Mesodermal cell (in vitro differentiated cells): ENCODE measurements around the gene TACR2.

Source experiments
- H3K27ac ChIP-seq: 2 replicates; pipeline ENCODE4 v1.7.0; 2013; ENCODE audit warnings: mild to moderate bottlenecking, low read depth, low read length, moderate library complexity; ENCODE audit not compliant: severe bottlenecking
- H3K36me3 ChIP-seq: 2 replicates; pipeline ENCODE4 v1.7.1; 2013; ENCODE audit warnings: mild to moderate bottlenecking, low read length, moderate library complexity; ENCODE audit not compliant: control insufficient read depth, insufficient read depth
- H3K4me1 ChIP-seq: one replicate; pipeline ENCODE4 v1.7.1; 2013; ENCODE audit warnings: mild to moderate bottlenecking, low read length; ENCODE audit not compliant: insufficient read depth, control insufficient read depth, poor library complexity, severe bottlenecking
- H3K4me3 ChIP-seq: 2 replicates; pipeline ENCODE4 v1.7.0; 2013; ENCODE audit warnings: low read length, control low read depth, mild to moderate bottlenecking; ENCODE audit not compliant: insufficient read depth, poor library complexity, severe bottlenecking; ENCODE audit errors: extremely low read depth
- H3K9me3 ChIP-seq: 2 replicates; pipeline ENCODE4 v1.7.1; 2013; ENCODE audit warnings: mild to moderate bottlenecking, low read length, moderate library complexity; ENCODE audit not compliant: control insufficient read depth
- WGBS, 2 experiments: methylation state at CpG; one replicate each; pipeline ENCODE4 v1.1.5; 2013; ENCODE audit warnings: missing lambda C conversion rate in 2 of 2; ENCODE audit not compliant: insufficient coverage in 2 of 2; 5-methylcytosine and 5-hydroxymethylcytosine counted together

TACR2 gene

DNA sequence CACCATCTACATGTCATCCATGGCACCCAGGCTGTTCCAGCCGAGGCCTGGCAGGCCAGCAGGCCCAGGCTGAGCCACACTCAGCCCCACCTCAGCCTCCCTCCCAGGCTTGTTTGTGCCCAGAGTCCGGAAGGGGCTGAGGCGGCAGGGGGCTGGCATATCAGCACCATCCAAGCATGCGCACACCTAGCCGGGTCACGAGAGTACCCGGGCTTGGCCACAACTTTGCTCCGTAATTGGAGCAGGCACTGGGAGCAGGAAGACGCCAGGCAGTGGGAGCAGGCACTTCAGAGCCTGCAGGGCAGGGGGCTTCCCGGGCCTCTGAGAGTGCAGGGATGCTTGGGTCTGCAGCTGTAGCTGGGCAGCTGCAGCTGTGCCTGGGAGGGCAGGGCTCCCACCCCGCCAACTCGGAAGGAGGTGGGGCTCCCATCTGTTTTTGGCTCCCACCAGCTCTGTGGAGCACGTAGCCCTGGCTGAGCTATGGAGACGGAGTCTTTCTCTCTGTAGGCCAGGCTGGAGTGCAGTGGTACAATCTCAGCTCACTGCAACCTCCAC is 19.3 kb upstream of the TACR2 start:
- H3K4me3 ChIP-seq = no peak overlapping the region
- no peak overlapping the region for H3K27ac ChIP-seq
- no peaks in the 10 kb centered on the region for H3K36me3 ChIP-seq
- H3K9me3 ChIP-seq = no peaks in the 10 kb centered on the region
- peaks cover 10% of the 10 kb centered on the region for H3K4me1 ChIP-seq
- 93% methylated on average over 13 to 14 of the region's 14 CpGs for WGBS, 2 experiments

- Histone ChIP-seq H3K27ac (no peak overlapping the region), H3K4me3 (no peak overlapping the region), H3K4me1 (peaks cover 6% of the 10 kb centered on the region), H3K36me3 (no peaks in the 10 kb centered on the region), H3K9me3 (no peaks in the 10 kb centered on the region)
- 94 to 97% methylated on average over 10 to 11 of the region's 11 CpGs for WGBS, 2 experiments
Measured at GRCh38 chr10:69434926-69435325, 18.2 kb upstream of the TACR2 start.

- Histone ChIP-seq H3K27ac (no peak overlapping the region), H3K4me3 (no peak overlapping the region), H3K36me3 (no peaks in the 10 kb centered on the region), H3K4me1 (peaks cover 1% of the 10 kb centered on the region), H3K9me3 (no peaks in the 10 kb centered on the region)
- no CpG with 5 or more reads among the region's 2 CpGs for WGBS, 2 experiments
Measured at GRCh38 chr10:69434169-69434568, 17.5 kb upstream of the TACR2 start.

DNA sequence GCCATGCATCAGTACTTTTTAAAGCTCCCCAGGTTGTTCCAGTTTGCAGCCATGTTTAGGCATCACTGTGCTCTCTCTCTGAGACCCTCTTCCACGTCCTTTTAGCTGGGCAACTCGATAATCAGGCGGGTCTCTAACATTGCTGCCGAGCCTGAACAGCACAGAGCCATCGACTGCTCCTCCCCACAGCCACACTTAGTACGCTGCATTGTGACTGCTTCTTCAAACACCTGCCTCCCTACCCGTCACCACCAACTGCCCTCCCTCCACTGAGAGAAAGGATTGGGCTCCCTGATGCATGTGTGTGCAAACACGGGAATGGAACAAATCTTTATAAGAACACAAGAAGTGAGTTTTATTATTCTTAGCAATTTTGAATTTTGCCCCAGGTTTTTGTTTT is 11.4 kb upstream of the TACR2 start:
- H3K4me3 ChIP-seq = no peak overlapping the region
- no peak overlapping the region for H3K27ac ChIP-seq
- H3K9me3 ChIP-seq = no peaks in the 10 kb centered on the region
- 84 to 86% methylated on average over 3 to 6 of the region's 8 CpGs for WGBS, 2 experiments
- H3K4me1 ChIP-seq = no peaks in the 10 kb centered on the region
- no peaks in the 10 kb centered on the region for H3K36me3 ChIP-seq

GRCh38 chr10:69426376-69426727 is 9.6 kb upstream of the TACR2 start:
- Histone ChIP-seq H3K4me3 (no peak overlapping the region), H3K4me1 (no peaks in the 10 kb centered on the region), H3K27ac (no peak overlapping the region), H3K36me3 (no peaks in the 10 kb centered on the region), H3K9me3 (no peaks in the 10 kb centered on the region)
- 98 to 100% methylated on average over 3 to 4 of the region's 4 CpGs for WGBS, 2 experiments

- H3K27ac ChIP-seq = no peak overlapping the region
- H3K4me3 ChIP-seq = no peak overlapping the region
- WGBS, 2 experiments = 63 to 75% methylated on average over 4 of the region's 5 CpGs
- H3K36me3 ChIP-seq = no peaks in the 10 kb centered on the region
- no peaks in the 10 kb centered on the region for H3K9me3 ChIP-seq
- no peaks in the 10 kb centered on the region for H3K4me1 ChIP-seq
Measured at GRCh38 chr10:69425511-69426298, 9.0 kb upstream of the TACR2 start.

GRCh38 chr10:69425041-69425440 is 8.3 kb upstream of the TACR2 start:
- Histone ChIP-seq H3K9me3 (no peaks in the 10 kb centered on the region), H3K36me3 (no peaks in the 10 kb centered on the region), H3K4me3 (no peak overlapping the region), H3K4me1 (no peaks in the 10 kb centered on the region), H3K27ac (no peak overlapping the region)
- WGBS, 2 experiments = no CpG with 5 or more reads among the region's 2 CpGs

- Histone ChIP-seq H3K9me3 (no peaks in the 10 kb centered on the region), H3K36me3 (no peaks in the 10 kb centered on the region)
- 88% methylated on average over 2 of the region's 4 CpGs; no CpG with 5 or more reads in 1 of the 2 experiments for WGBS, 2 experiments
Measured at GRCh38 chr10:69422676-69423075, 6.0 kb upstream of the TACR2 start.

DNA sequence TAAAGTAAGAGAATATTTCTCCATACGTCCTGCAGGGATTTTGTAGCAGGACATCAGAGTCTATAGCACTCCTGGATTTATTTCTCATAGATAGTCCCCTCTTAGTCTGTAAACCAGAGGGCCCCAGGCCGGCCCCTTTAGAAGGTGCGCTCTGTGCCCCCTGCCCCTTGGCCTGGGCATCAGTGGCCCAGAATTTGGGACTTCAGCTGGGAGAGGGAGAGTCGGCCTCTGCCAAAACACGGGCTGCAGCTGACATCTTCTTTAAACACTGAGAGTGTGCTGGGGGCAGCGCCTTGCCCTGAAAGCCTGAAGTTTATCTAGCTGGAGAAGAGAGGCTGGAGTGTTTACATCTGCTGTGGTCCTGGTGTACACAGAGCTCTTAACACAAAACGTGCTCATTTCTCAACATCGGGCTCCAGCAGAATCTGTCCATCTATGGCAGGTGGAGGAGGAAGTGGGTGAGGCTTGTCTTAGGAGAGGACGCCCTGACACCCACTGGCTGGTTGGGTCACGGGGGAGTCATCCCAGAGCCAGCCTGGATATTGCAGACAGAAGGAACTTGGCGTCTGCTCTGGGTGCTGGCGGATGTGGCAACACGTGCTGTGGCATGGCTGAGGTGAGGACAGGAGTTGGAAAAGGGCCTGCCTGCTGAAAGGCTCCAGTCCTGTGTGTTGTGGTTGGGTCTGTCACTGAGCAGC is 5.0 kb upstream of the TACR2 start:
- Histone ChIP-seq H3K4me1 (no peaks in the 10 kb centered on the region), H3K9me3 (no peaks in the 10 kb centered on the region), H3K36me3 (no peaks in the 10 kb centered on the region), H3K4me3 (no peak overlapping the region), H3K27ac (no peak overlapping the region)
- 92 to 96% methylated on average over 7 to 12 of the region's 13 CpGs for WGBS, 2 experiments

More at GRCh38 chr10:69422676-69423075, 6.0 kb upstream of the TACR2 start:
- Histone ChIP-seq H3K27ac (no peak overlapping the region), H3K4me1 (no peaks in the 10 kb centered on the region), H3K4me3 (no peak overlapping the region)

- 83 to 85% methylated on average over 6 to 10 of the region's 11 CpGs for WGBS, 2 experiments
- Histone ChIP-seq H3K27ac (no peak overlapping the region), H3K9me3 (no peaks in the 10 kb centered on the region), H3K4me1 (no peaks in the 10 kb centered on the region), H3K36me3 (no peaks in the 10 kb centered on the region), H3K4me3 (no peak overlapping the region)
Measured at GRCh38 chr10:69419744-69420126, 3.0 kb upstream of the TACR2 start.
